Measurements from ENCODE around the gene GGPS1. TPM values are rescaled to one million over a fixed set of nuclear protein-coding genes. Genes with fewer than 3 reads are reported as not detected.
A peak's percentile ranks its signal among the peaks of the same experiment; 100 is the strongest.

The GGPS1 gene
- total and polyA plus RNA-seq, 2 of the 8 experiments (the other 6 are each of a cell fraction or from before 2014, with no cell fraction given), result 20.9 to 43.6 TPM

- TF ChIP-seq, protein P1, sequence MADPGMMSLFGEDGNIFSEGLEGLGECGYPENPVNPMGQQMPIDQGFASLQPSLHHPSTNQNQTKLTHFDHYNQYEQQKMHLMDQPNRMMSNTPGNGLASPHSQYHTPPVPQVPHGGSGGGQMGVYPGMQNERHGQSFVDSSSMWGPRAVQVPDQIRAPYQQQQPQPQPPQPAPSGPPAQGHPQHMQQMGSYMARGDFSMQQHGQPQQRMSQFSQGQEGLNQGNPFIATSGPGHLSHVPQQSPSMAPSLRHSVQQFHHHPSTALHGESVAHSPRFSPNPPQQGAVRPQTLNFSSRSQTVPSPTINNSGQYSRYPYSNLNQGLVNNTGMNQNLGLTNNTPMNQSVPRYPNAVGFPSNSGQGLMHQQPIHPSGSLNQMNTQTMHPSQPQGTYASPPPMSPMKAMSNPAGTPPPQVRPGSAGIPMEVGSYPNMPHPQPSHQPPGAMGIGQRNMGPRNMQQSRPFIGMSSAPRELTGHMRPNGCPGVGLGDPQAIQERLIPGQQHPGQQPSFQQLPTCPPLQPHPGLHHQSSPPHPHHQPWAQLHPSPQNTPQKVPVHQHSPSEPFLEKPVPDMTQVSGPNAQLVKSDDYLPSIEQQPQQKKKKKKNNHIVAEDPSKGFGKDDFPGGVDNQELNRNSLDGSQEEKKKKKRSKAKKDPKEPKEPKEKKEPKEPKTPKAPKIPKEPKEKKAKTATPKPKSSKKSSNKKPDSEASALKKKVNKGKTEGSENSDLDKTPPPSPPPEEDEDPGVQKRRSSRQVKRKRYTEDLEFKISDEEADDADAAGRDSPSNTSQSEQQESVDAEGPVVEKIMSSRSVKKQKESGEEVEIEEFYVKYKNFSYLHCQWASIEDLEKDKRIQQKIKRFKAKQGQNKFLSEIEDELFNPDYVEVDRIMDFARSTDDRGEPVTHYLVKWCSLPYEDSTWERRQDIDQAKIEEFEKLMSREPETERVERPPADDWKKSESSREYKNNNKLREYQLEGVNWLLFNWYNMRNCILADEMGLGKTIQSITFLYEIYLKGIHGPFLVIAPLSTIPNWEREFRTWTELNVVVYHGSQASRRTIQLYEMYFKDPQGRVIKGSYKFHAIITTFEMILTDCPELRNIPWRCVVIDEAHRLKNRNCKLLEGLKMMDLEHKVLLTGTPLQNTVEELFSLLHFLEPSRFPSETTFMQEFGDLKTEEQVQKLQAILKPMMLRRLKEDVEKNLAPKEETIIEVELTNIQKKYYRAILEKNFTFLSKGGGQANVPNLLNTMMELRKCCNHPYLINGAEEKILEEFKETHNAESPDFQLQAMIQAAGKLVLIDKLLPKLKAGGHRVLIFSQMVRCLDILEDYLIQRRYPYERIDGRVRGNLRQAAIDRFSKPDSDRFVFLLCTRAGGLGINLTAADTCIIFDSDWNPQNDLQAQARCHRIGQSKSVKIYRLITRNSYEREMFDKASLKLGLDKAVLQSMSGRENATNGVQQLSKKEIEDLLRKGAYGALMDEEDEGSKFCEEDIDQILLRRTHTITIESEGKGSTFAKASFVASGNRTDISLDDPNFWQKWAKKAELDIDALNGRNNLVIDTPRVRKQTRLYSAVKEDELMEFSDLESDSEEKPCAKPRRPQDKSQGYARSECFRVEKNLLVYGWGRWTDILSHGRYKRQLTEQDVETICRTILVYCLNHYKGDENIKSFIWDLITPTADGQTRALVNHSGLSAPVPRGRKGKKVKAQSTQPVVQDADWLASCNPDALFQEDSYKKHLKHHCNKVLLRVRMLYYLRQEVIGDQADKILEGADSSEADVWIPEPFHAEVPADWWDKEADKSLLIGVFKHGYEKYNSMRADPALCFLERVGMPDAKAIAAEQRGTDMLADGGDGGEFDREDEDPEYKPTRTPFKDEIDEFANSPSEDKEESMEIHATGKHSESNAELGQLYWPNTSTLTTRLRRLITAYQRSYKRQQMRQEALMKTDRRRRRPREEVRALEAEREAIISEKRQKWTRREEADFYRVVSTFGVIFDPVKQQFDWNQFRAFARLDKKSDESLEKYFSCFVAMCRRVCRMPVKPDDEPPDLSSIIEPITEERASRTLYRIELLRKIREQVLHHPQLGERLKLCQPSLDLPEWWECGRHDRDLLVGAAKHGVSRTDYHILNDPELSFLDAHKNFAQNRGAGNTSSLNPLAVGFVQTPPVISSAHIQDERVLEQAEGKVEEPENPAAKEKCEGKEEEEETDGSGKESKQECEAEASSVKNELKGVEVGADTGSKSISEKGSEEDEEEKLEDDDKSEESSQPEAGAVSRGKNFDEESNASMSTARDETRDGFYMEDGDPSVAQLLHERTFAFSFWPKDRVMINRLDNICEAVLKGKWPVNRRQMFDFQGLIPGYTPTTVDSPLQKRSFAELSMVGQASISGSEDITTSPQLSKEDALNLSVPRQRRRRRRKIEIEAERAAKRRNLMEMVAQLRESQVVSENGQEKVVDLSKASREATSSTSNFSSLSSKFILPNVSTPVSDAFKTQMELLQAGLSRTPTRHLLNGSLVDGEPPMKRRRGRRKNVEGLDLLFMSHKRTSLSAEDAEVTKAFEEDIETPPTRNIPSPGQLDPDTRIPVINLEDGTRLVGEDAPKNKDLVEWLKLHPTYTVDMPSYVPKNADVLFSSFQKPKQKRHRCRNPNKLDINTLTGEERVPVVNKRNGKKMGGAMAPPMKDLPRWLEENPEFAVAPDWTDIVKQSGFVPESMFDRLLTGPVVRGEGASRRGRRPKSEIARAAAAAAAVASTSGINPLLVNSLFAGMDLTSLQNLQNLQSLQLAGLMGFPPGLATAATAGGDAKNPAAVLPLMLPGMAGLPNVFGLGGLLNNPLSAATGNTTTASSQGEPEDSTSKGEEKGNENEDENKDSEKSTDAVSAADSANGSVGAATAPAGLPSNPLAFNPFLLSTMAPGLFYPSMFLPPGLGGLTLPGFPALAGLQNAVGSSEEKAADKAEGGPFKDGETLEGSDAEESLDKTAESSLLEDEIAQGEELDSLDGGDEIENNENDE (IDR thresholded peaks at IDR 0.05; ENCODE audit: insufficient replicate concordance, low read length), result no peak
- TF ChIP-seq SP2 (IDR thresholded peaks at IDR 0.05; ENCODE audit: low read length) (no peak), MAFK (IDR thresholded peaks at IDR 0.05; ENCODE audit: low read depth, low read length) (no peak), SP4 (IDR thresholded peaks at IDR 0.05; ENCODE audit: low read length) (peak; percentile 85; the same call in 1 of the 2 replicates), POLR2A (IDR thresholded peaks at IDR 0.05; ENCODE audit: control extremely low read depth in 1 of 2, low read depth in 2 of 2, low read length in 2 of 2) (peak; percentile 89 to 98), POLR2AphosphoS5 (IDR thresholded peaks at IDR 0.05; ENCODE audit: low read depth, low read length) (peak; percentile 95), JUND (IDR thresholded peaks at IDR 0.05; ENCODE audit: low read length) (peak; percentile 91), GABPA (IDR thresholded peaks at IDR 0.05; ENCODE audit: borderline replicate concordance, insufficient read depth, low read length) (peak; percentile 87; the same call in 1 of the 2 replicates)
- TF ChIP-seq, protein P2, sequence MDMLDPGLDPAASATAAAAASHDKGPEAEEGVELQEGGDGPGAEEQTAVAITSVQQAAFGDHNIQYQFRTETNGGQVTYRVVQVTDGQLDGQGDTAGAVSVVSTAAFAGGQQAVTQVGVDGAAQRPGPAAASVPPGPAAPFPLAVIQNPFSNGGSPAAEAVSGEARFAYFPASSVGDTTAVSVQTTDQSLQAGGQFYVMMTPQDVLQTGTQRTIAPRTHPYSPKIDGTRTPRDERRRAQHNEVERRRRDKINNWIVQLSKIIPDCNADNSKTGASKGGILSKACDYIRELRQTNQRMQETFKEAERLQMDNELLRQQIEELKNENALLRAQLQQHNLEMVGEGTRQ (IDR thresholded peaks at IDR 0.05; ENCODE audit: low read length), result peak; percentile 74
These were observed 38.9 kb downstream of the GGPS1 start, which contains the start of gene TBCE (continued) for GRCh38 chr1:235367000-235367908.

All from H1 (cell line).